HUES6 (cell line): Measurements from ENCODE around the gene ITGA11.

ENCODE experiments used
- H3K27ac ChIP-seq: 2 replicates; pipeline ENCODE4 v1.7.0; 2013; ENCODE audit warnings: low read depth, mild to moderate bottlenecking, low read length, inconsistent platforms
- H3K27me3 ChIP-seq: 2 replicates; pipeline ENCODE4 v1.6.1; 2013; ENCODE audit warnings: low read length; ENCODE audit not compliant: control insufficient read depth, insufficient read depth
- H3K36me3 ChIP-seq: 2 replicates; pipeline ENCODE4 v1.6.1; 2013; ENCODE audit warnings: low read length; ENCODE audit not compliant: control insufficient read depth, insufficient read depth
- H3K4me1 ChIP-seq: 2 replicates; pipeline ENCODE4 v1.6.1; 2013; ENCODE audit warnings: low read length; ENCODE audit not compliant: control insufficient read depth, insufficient read depth
- H3K4me3 ChIP-seq: 2 replicates; pipeline ENCODE4 v1.5.1; 2013; ENCODE audit warnings: low read depth, low read length
- H3K9ac ChIP-seq: one replicate; pipeline ENCODE4 v1.6.1; 2013; ENCODE audit warnings: mild to moderate bottlenecking, low read length
- H3K9me3 ChIP-seq: 2 replicates; pipeline ENCODE4 v1.6.1; 2013; ENCODE audit warnings: low read depth, low read length; ENCODE audit not compliant: control insufficient read depth, insufficient read depth

ITGA11 gene

DNA sequence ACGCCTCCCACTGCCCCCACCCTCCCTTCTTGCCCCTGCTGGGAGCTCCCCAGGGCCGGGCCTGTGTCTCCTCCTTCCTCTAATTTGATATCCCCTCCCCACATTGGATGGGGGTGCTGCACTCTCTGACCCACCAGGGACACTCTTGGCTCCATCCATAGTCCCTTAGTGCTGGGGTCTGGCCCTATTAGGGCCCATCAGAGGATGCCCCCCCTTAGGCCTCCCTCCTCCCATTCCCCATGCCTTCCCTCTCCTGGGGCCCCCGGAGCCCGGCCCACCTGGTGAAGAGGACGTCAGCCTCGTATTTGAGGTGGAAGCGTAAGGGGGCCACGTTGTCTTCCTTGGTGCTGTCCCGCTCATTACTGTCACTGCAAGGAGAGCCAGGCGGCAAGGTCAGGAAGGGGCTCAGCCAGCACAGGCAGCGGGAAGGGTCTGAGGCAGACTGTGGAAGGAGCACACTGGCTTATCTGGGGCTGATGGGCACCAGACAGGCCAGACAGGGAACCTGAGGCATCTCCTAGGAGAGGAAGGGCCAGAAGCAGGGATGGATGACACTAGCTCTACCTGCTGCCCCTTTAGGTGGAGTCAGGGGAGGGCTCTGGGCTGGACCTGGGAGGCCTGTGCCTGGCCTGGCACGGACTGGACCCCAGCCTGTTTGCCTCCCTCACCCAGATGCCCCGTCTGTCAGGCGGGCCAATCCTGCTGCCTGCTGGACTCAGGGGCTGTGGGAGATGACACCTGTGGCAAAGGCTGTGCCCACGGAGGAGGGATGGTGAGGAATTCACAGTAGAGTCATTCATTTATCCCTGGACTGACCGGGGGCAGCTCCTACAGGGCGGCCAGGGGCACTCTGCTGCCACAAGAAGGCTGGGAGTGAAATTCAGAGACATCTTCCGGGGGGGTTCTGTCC lies 118.2 kb downstream of the ITGA11 start:
- no peaks in the 10 kb centered on the region for H3K36me3 ChIP-seq
- H3K9me3 ChIP-seq, result no peaks in the 10 kb centered on the region
- no peak overlapping the region for H3K4me3 ChIP-seq
- H3K27me3 ChIP-seq, result no peaks in the 10 kb centered on the region
- H3K4me1 ChIP-seq, result peaks cover 12% of the 10 kb centered on the region
- no peak overlapping the region for H3K27ac ChIP-seq
- no peak overlapping the region for H3K9ac ChIP-seq

- Histone ChIP-seq H3K9ac (no peak overlapping the region), H3K4me1 (peaks cover 12% of the 10 kb centered on the region), H3K36me3 (no peaks in the 10 kb centered on the region), H3K27ac (no peak overlapping the region), H3K4me3 (no peak overlapping the region), H3K9me3 (no peaks in the 10 kb centered on the region), H3K27me3 (no peaks in the 10 kb centered on the region)
Measured at GRCh38 chr15:68312701-68313204, 119.2 kb downstream of the ITGA11 start.

DNA sequence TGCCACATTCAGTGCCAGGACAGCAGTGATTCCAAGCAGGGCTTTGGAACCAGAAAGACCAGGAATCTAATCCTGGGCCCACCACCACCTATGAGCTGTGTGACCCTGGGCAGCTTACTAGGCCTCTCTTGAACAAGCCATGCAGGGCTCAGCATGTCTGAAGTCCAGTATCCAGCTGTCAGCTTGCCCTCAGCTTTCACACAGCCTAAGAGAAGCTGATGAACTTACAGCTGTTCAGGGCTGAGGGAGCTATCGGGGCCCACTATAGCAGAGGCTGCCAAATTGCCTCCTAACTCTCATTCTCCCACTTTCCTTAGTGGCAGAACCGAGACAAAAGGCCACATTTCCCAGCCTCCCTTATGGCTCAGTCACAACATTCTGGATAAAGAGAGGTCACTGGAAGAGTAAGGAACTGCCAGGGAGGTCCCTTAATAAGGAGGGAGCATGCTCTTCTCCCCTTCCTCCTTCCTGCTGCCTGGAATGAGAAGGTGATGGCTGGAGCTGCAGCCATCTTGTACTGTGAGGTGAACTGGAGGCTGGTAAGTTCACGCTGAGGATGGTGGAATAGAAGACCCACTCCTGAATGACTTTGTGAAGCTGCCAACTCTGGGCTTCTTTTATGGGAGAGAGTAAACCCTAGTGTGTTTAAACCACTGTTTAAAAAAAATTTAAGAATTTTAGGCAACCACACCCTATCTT lies 120.0 kb downstream of the ITGA11 start:
- H3K27me3 ChIP-seq, result no peaks in the 10 kb centered on the region
- H3K36me3 ChIP-seq, result no peaks in the 10 kb centered on the region
- no peak overlapping the region for H3K4me3 ChIP-seq
- H3K27ac ChIP-seq, result no peak overlapping the region
- H3K9ac ChIP-seq, result no peak overlapping the region
- H3K9me3 ChIP-seq, result no peaks in the 10 kb centered on the region
- H3K4me1 ChIP-seq, result peaks cover 15% of the 10 kb centered on the region

- Histone ChIP-seq H3K4me3 (no peak overlapping the region), H3K36me3 (no peaks in the 10 kb centered on the region), H3K4me1 (peaks cover 18% of the 10 kb centered on the region), H3K27me3 (no peaks in the 10 kb centered on the region), H3K9me3 (no peaks in the 10 kb centered on the region), H3K9ac (no peak overlapping the region), H3K27ac (no peak overlapping the region)
Measured at GRCh38 chr15:68311464-68311835, 120.5 kb downstream of the ITGA11 start.

GRCh38 chr15:68310804-68311463 lies 121.0 kb downstream of the ITGA11 start:
- Histone ChIP-seq H3K27me3 (no peaks in the 10 kb centered on the region), H3K4me1 (peaks cover 15% of the 10 kb centered on the region), H3K9ac (no peak overlapping the region), H3K9me3 (no peaks in the 10 kb centered on the region), H3K4me3 (no peak overlapping the region), H3K36me3 (no peaks in the 10 kb centered on the region), H3K27ac (no peak overlapping the region)

DNA sequence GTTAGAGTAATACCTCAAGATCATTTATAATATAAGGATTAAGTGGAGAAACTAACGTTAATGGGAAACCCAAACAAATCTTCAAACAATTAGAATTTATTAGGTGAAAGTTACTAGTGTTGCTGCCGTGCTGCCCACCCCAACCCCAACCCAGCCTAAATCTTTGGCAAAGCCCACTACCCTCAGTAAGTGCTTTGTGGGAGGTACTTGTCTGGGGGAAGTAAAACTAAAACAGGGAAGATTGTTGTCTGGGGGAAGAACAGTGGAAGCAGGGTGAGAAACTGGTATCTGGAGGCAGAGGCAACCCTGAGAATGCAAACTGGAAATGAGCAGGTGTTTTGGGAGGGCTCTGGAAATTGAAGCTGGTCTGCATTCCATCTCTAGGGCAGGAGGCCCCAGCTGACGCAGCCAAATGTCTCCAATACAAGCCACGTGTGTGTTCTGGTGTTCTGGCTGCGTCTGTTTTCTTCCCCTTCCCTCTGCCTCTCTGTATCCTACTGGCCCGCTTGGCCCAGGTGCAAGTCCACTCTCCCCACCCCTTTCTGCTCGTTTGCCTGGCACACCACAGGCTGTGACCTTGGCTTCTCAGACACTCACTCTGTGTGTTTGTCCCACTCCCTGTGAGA lies 121.7 kb downstream of the ITGA11 start:
- Histone ChIP-seq H3K27me3 (no peaks in the 10 kb centered on the region), H3K36me3 (no peaks in the 10 kb centered on the region), H3K4me1 (peaks cover 12% of the 10 kb centered on the region), H3K9me3 (no peaks in the 10 kb centered on the region), H3K27ac (no peak overlapping the region), H3K4me3 (no peak overlapping the region), H3K9ac (no peak overlapping the region)

DNA sequence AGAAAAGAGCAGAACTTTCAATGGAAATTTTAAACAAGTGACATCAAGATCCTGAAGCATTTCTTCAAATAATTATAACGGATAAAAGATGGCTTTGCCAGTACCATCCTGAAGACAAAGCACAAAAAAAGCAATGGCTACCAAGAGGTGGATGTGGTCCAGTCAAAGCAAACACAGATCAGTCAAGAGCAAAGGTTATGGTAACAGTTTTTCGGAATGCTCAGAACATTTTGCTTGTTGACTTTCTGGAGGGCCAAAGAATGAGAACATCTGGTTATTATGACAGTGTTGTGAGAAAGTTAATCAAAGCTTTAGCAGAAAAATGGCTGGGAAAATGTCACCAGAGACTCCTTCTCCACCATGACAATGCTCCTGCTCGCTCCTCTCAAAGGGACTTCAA lies 122.9 kb downstream of the ITGA11 start:
- Histone ChIP-seq H3K4me1 (peaks cover 24% of the 10 kb centered on the region), H3K9ac (no peak overlapping the region), H3K27ac (no peak overlapping the region), H3K9me3 (no peaks in the 10 kb centered on the region), H3K36me3 (no peaks in the 10 kb centered on the region), H3K4me3 (no peak overlapping the region), H3K27me3 (no peaks in the 10 kb centered on the region)

DNA sequence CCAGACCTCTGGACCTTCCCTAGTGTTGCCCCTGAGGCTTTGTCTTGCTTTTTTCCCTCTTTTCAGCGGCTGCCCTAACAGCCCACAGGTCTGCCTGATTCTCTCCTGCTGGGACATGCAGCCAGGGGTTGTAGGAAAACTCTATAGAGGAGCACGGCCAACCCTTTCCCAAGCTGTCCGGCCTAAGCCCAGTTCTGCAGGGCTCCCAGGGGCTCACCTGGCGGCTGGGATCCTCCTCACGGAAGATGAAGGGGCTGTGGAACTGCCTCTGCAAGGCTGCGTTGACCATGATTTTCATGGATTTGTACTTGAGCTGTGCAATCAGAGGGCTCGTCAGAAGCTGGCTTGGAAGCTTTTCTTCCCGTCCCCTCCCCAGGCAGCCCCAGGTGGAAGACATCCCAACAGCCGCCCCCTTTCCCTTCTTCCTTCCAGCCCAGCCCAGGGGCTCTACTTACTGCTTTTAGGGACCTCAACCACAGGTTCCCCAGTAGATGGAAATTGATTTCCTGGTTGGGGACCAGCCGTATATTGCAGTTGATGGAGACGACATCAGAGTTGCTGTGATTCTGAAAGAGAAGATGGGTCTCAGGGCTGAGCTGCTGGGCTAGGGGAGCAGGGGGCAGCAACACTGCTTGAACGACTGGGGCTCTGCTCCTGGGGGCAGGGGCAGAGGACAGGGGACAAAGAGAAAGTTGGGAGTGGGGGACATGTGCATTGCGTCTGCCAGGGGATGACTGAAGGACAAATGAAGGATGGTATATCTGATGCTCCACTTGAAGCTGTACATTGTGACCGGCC lies 124.6 kb downstream of the ITGA11 start:
- peaks cover 25% of the 10 kb centered on the region for H3K4me1 ChIP-seq
- H3K9me3 ChIP-seq, result no peaks in the 10 kb centered on the region
- H3K36me3 ChIP-seq, result no peaks in the 10 kb centered on the region
- H3K4me3 ChIP-seq, result no peak overlapping the region
- no peak overlapping the region for H3K9ac ChIP-seq
- H3K27ac ChIP-seq, result no peak overlapping the region
- H3K27me3 ChIP-seq, result no peaks in the 10 kb centered on the region

- no peak overlapping the region for H3K4me3 ChIP-seq
- no peaks in the 10 kb centered on the region for H3K27me3 ChIP-seq
- H3K27ac ChIP-seq, result no peak overlapping the region
- no peak overlapping the region for H3K9ac ChIP-seq
- no peaks in the 10 kb centered on the region for H3K9me3 ChIP-seq
- H3K36me3 ChIP-seq, result no peaks in the 10 kb centered on the region
- peaks cover 25% of the 10 kb centered on the region for H3K4me1 ChIP-seq
Measured at GRCh38 chr15:68305420-68305871, 126.5 kb downstream of the ITGA11 start.
